Upper lobe of right lung (tissue), 1 donor: ENCODE results near the gene SAMMSON. TPM values are rescaled to one million over a fixed set of nuclear protein-coding genes. Genes with fewer than 3 reads are reported as not detected.

Experiments
- ATAC-seq: fragments of 200-7000 bp; cut with Tn5 transposase; one replicate; pipeline ENCODE4 v1.9.1; 2020; ENCODE audit warnings: mild to moderate bottlenecking, moderate library complexity
- DNase-seq: peaks from one replicate; pipeline ENCODE4 v3.0.0-alpha.2; 2020
- H3K27ac ChIP-seq: fragments of 200-600 bp; one replicate; pipeline ENCODE4 v1.8.0; 2022
- H3K27me3 ChIP-seq: fragments of 200-600 bp; one replicate; pipeline ENCODE4 v1.8.0; 2022; ENCODE audit warnings: mild to moderate bottlenecking
- H3K36me3 ChIP-seq: fragments of 200-600 bp; one replicate; pipeline ENCODE4 v1.8.0; 2022
- H3K4me1 ChIP-seq: fragments of 200-600 bp; one replicate; pipeline ENCODE4 v1.8.0; 2022
- H3K4me3 ChIP-seq: fragments of 200-600 bp; one replicate; pipeline ENCODE4 v1.8.0; 2022; ENCODE audit warnings: mild to moderate bottlenecking
- H3K9me3 ChIP-seq: fragments of 200-600 bp; one replicate; pipeline ENCODE4 v1.8.0; 2022
- CTCF ChIP-seq: fragments of 200-600 bp; IDR thresholded peaks from one replicate; pipeline ENCODE4 v1.8.0; 2022; ENCODE audit warnings: antibody characterized with exemption
- intact Hi-C: fragments of 100-400 bp; cut with DNase I; formaldehyde crosslinking; loops from one replicate; pipeline ENCODE4 v1.11.0; 2022
- total RNA-seq: library from RNA; stranded (reverse); fragmentation: NEBNext Ultra II Directional; extraction: Animal tissue kit (Norgen Biotek cat#: 25700); gene quantifications from one replicate; pipeline ENCODE4 v1.2.1, GENCODE V29; 2021
- donor health status: DM: no; HTN: yes; CAD: no; lungs with severe emphysema.

Gene SAMMSON
- total RNA-seq, 1 donor from 2014 or later = not detected

- DNase-seq = no peak
- no peak for TF ChIP-seq CTCF
- Histone ChIP-seq H3K27ac (no peak overlapping the region), H3K4me3 (no peak overlapping the region), H3K27me3 (no peaks in the 10 kb centered on the region), H3K36me3 (no peaks in the 10 kb centered on the region), H3K9me3 (no peaks in the 10 kb centered on the region), H3K4me1 (no peaks in the 10 kb centered on the region)
- intact Hi-C loops = no loop called here
- no peak for ATAC-seq
These were observed 86.8 kb downstream of the SAMMSON start for GRCh38 chr3:70086336-70086735.

DNA sequence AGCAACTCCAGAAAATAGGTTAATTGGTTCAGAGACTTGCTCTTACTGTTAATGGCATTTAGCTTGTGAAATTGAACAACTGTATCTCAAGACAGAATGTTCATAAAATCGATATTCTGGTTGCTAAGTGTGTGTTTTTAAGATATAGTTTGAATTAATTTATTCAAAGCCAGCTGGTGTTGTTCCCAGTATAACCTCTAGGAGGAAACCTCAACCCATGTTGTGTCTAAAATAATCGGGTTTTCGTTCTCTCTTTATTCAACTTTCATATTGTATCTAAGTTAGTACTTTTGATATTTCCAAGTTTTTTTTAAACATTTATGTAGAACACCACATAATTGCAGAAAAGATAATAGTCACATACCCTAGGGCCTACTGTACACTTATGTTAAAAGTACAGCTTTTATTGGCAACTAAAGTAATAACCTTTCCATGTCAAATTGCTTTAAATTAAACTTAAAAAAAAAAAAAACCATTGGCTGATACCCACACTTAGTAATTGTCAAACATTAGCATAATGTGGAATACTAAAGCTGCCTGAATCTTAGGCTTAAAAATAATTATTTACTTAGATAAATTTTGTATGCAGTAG lies 90.9 kb downstream of the SAMMSON start:
- no peak for ATAC-seq
- no peaks in the 10 kb centered on the region for H3K4me1 ChIP-seq
- no peaks in the 10 kb centered on the region for H3K27me3 ChIP-seq
- H3K9me3 ChIP-seq = no peaks in the 10 kb centered on the region
- no peak for DNase-seq
- no peaks in the 10 kb centered on the region for H3K36me3 ChIP-seq
- H3K4me3 ChIP-seq = no peak overlapping the region
- peak; percentile 74 for TF ChIP-seq CTCF
- H3K27ac ChIP-seq = no peak overlapping the region
- intact Hi-C loops = no loop called here

DNA sequence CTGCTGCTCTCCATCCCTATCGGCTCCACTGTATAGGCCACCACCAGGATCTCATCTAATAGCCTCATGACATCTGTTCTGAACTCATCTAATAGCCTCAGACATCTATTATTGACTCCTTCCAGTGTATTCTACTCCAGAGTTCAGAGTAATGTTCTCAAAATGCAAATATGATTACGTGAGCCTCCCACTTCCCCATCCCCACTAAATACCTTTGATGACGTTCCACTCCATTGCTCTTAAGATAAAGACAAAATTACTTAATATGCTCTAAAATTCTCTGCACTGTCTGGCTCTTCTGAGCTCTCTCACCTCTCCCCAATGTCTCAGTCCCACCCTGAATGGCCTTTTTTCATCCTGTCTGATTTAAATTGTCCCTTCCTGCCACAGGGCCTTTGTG lies 94.7 kb downstream of the SAMMSON start:
- Histone ChIP-seq H3K4me3 (no peak overlapping the region), H3K36me3 (no peaks in the 10 kb centered on the region), H3K9me3 (no peaks in the 10 kb centered on the region), H3K4me1 (no peaks in the 10 kb centered on the region), H3K27ac (no peak overlapping the region), H3K27me3 (no peaks in the 10 kb centered on the region)
- intact Hi-C loops = no loop called here
- ATAC-seq (no peak), DNase-seq (no peak)
- TF ChIP-seq CTCF = no peak

- no peak for TF ChIP-seq CTCF
- Histone ChIP-seq H3K27ac (no peak overlapping the region), H3K27me3 (no peaks in the 10 kb centered on the region), H3K36me3 (no peaks in the 10 kb centered on the region), H3K4me3 (no peak overlapping the region), H3K9me3 (no peaks in the 10 kb centered on the region), H3K4me1 (no peaks in the 10 kb centered on the region)
- no peak for ATAC-seq
- intact Hi-C loops = no loop called here
- DNase-seq = no peak
These were observed 95.7 kb downstream of the SAMMSON start for GRCh38 chr3:70095260-70095659.

DNA sequence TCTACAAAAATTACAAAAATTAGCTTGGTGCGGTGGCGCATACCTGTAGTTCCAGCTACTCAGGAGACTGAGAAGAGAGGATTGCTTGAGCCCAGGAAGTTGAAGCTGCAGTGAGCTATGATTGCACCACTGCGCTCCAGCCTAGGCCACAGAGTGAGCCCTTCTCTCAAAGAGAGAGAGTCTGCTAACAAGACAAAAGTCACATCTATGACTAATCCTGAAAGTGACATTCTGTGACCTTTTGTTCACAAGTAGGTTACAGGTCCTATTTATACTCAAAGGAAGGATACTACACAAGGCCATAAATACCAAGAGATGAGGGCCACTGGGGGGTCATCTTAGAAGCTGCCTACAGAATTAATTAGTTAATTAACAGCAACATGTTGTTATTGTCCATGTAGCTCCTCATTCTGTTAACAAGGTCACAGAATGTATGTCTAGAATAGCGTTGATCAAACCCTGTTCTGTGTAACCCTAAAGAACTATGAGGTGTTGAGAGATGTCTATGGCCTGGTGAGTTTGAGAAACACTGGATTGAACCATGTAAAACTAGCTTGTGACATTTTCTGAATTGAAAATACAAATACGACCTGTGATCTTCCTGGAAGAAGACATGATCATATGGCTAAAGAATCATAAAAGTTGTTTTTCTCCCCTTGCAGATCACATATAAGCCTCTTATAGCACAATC lies 97.0 kb downstream of the SAMMSON start:
- intact Hi-C loops = no loop called here
- H3K4me3 ChIP-seq = no peak overlapping the region
- DNase-seq (no peak), ATAC-seq (no peak)
- no peaks in the 10 kb centered on the region for H3K4me1 ChIP-seq
- H3K36me3 ChIP-seq = no peaks in the 10 kb centered on the region
- no peaks in the 10 kb centered on the region for H3K9me3 ChIP-seq
- H3K27me3 ChIP-seq = no peaks in the 10 kb centered on the region
- no peak for TF ChIP-seq CTCF
- no peak overlapping the region for H3K27ac ChIP-seq
